GM23338 (cell line): ENCODE data around the gene UBE2QL1.

Experiments used
- CTCF ChIP-seq, 2 experiments: fragments of 200-600 bp in 1 of 2; sonication (generic) in 1 of 2; conservative IDR thresholded peaks; 2 replicates each; pipeline versions ENCODE4 v1.5.1 to v1.6.1; 2016 to 2017; ENCODE audit warnings: antibody characterized with exemption in 2 of 2, low read depth in 2 of 2, mild to moderate bottlenecking in 2 of 2, moderate library complexity in 1 of 2
- EZH2 ChIP-seq: fragments of 200-600 bp; sonication (generic); IDR thresholded peaks from one replicate; pipeline ENCODE4 v1.8.0; 2017; ENCODE audit warnings: antibody characterized with exemption, mild to moderate bottlenecking, low read depth; ENCODE audit not compliant: unreplicated experiment
- EZH2phosphoT487 ChIP-seq: fragments of 200-600 bp; sonication (generic); IDR thresholded peaks from one replicate; pipeline ENCODE4 v1.8.1; 2018; ENCODE audit warnings: antibody characterized with exemption; ENCODE audit not compliant: unreplicated experiment
- POLR2AphosphoS5 ChIP-seq: IDR thresholded peaks from 2 replicates; pipeline ENCODE4 v1.6.1; 2016; ENCODE audit warnings: antibody characterized with exemption, low read depth
- REST ChIP-seq: IDR thresholded peaks from one replicate; pipeline ENCODE4 v1.6.1; 2018; ENCODE audit warnings: antibody characterized with exemption; ENCODE audit not compliant: unreplicated experiment
- ZNF331 ChIP-seq: fragments of 250-450 bp; sonication (Bioruptor Pico); IDR thresholded peaks from 2 replicates; pipeline ENCODE4 v1.5.0; 2020; ENCODE audit warnings: low read depth, mild to moderate bottlenecking, moderate library complexity

- no peak for TF ChIP-seq EZH2
- TF ChIP-seq CTCF (conservative IDR thresholded peaks at IDR 0.05; ENCODE audit: low read depth in 2 of 2): no peak
- TF ChIP-seq EZH2phosphoT487: no peak
- TF ChIP-seq ZNF331 (CRISPR knock-in tag): no peak
- TF ChIP-seq POLR2AphosphoS5: no peak
- TF ChIP-seq REST: no peak
Observed at GRCh38 chr5:6478793-6479192, 30.1 kb downstream of the UBE2QL1 start.
